ENCODE data around the gene ZNF445.

DNA sequence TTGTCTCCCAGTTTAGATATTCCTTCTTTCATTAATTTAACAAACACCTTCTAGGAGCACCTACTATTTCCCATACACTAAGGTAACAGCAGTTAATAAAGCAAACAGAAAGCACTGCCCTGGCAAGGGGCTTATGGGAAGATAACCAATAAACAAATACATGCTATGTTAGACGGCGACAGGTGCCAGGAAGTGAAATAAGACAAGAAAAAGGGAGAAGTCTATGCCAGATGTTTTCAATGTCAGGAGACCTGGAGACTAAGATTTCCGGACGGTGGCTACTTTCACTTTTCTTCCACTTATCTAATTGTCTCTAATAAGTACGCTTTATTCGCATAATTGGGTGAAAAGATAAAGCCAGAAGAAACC is 32.5 kb upstream of the ZNF445 start:
- TF ChIP-seq CTCF (IDR thresholded peaks at IDR 0.05) (no peak), POLR2A (IDR thresholded peaks at IDR 0.05) (no peak)

Measured in lower leg skin (tissue), 3 donors.